Astrocyte (in vitro differentiated cells and primary cell): ENCODE results near the gene TRAPPC2. TPM values are rescaled to one million over a fixed set of nuclear protein-coding genes. Genes with fewer than 3 reads are reported as not detected.
A peak's percentile ranks its signal among the peaks of the same experiment; 100 is the strongest.
"Not testable (repeated sequence)": the region's sequence is repeated elsewhere in the genome, so short reads cannot be mapped to it uniquely, and the experiment has no call there.

ENCODE experiments used
- DNase-seq: peaks from one replicate; pipeline ENCODE4 v3.0.0-alpha.2; 2010; ENCODE audit warnings: low read depth
- FAIRE-seq: peaks from 2 replicates; lab custom pipeline; 2011; peaks lifted over from hg19 to GRCh38; lab: Jason Lieb, UNC
- H2AFZ ChIP-seq: 2 replicates; pipeline ENCODE4 v1.6.0; 2012; ENCODE audit warnings: low read depth, low read length, inconsistent platforms
- H3K27ac ChIP-seq: 2 replicates; pipeline ENCODE4 v1.5.1; 2011; ENCODE audit warnings: low read depth, low read length, inconsistent platforms
- H3K27me3 ChIP-seq: 2 replicates; pipeline ENCODE4 v1.6.0; 2011; ENCODE audit warnings: low read length, inconsistent platforms; ENCODE audit not compliant: insufficient read depth
- H3K36me3 ChIP-seq: 2 replicates; pipeline ENCODE4 v1.5.1; 2011; ENCODE audit warnings: low read length, inconsistent platforms; ENCODE audit not compliant: insufficient read depth
- H3K4me1 ChIP-seq: 2 replicates; pipeline ENCODE4 v1.5.1; 2011; ENCODE audit warnings: low read length, inconsistent platforms; ENCODE audit not compliant: insufficient read depth
- H3K4me2 ChIP-seq: 2 replicates; pipeline ENCODE4 v1.6.0; 2012; ENCODE audit warnings: low read length, inconsistent platforms
- H3K4me3 ChIP-seq: 2 replicates; pipeline ENCODE4 v1.5.1; 2011; ENCODE audit warnings: low read depth, mild to moderate bottlenecking, low read length, inconsistent platforms; ENCODE audit not compliant: insufficient read depth
- H3K79me2 ChIP-seq: 2 replicates; pipeline ENCODE4 v1.6.0; 2012; ENCODE audit warnings: mild to moderate bottlenecking, low read length, inconsistent platforms; ENCODE audit not compliant: insufficient read depth
- H3K9ac ChIP-seq: 2 replicates; pipeline ENCODE4 v1.6.0; 2012; ENCODE audit warnings: mild to moderate bottlenecking, low read length, inconsistent platforms
- H3K9me3 ChIP-seq: 2 replicates; pipeline ENCODE4 v1.5.1; 2012; ENCODE audit warnings: low read depth, mild to moderate bottlenecking, low read length, inconsistent platforms; ENCODE audit not compliant: insufficient read depth
- H4K20me1 ChIP-seq: 2 replicates; pipeline ENCODE4 v1.6.0; 2012; ENCODE audit warnings: low read length, inconsistent platforms; ENCODE audit not compliant: insufficient read depth
- H3K27ac Mint-ChIP-seq: one replicate; pipeline ENCODE4 v1.8.0; 2021; ENCODE audit warnings: mild to moderate bottlenecking, mixed read lengths; ENCODE audit not compliant: unreplicated experiment
- H3K27me3 Mint-ChIP-seq: one replicate; pipeline ENCODE4 v1.8.0; 2021; ENCODE audit warnings: low read depth, mixed read lengths; ENCODE audit not compliant: unreplicated experiment
- H3K36me3 Mint-ChIP-seq: one replicate; pipeline ENCODE4 v1.8.0; 2021; ENCODE audit warnings: low read depth, mixed read lengths; ENCODE audit not compliant: unreplicated experiment
- H3K4me1 Mint-ChIP-seq: one replicate; pipeline ENCODE4 v1.8.0; 2021; ENCODE audit warnings: low read depth, mixed read lengths; ENCODE audit not compliant: unreplicated experiment
- H3K4me3 Mint-ChIP-seq: one replicate; pipeline ENCODE4 v1.8.0; 2021; ENCODE audit warnings: mild to moderate bottlenecking, moderate library complexity, mixed read lengths; ENCODE audit not compliant: unreplicated experiment
- H3K9me3 Mint-ChIP-seq: one replicate; pipeline ENCODE4 v1.8.0; 2021; ENCODE audit warnings: mild to moderate bottlenecking, mixed read lengths; ENCODE audit not compliant: unreplicated experiment
- EZH2 ChIP-seq: IDR thresholded peaks from 2 replicates; pipeline ENCODE4 v1.6.1; 2012; ENCODE audit warnings: mild to moderate bottlenecking, low read length, inconsistent platforms; ENCODE audit not compliant: insufficient read depth
- total RNA-seq: library from RNA; stranded (reverse); gene quantifications from 2 replicates; pipeline ENCODE4 v1.2.1, GENCODE V29; 2021
- TF ChIP-seq, protein P1 (sequence below): IDR thresholded peaks from 2 replicates; pipeline ENCODE4 v1.5.1; 2011; ENCODE audit warnings: low read depth, mild to moderate bottlenecking, inconsistent platforms, low read length, moderate library complexity; ENCODE audit not compliant: insufficient read depth

The TRAPPC2 gene
- total RNA-seq, 1 donor from 2014 or later = 17.0 TPM

DNA sequence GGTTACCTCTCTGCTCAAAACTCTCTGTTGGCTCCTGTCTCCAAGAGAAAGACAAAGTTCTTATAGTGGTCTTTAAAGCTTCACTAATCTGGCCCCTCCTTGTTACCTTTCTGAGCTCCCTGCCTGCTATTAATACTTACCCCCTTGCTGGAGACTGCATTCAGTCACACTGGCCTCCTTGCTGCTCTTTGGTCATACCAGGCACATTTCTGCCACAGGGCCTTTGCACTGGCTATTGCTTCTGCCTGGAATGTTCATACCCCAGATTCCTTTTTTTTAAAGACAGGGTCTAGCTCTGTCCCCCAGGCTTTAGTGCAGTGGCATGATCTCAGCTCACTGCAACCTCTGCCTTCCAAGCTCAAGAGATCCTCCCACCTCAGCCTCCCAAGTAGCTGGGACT lies 61.4 kb downstream of the TRAPPC2 start:
- FAIRE-seq (peak; percentile 5), DNase-seq (no peak)
- no peaks in the 10 kb centered on the region for H3K9me3 ChIP-seq
- H3K9ac ChIP-seq = no peak overlapping the region
- no peak overlapping the region for H3K4me3 ChIP-seq
- H3K4me3 Mint-ChIP-seq = no peak overlapping the region
- H3K79me2 ChIP-seq = no peaks in the 10 kb centered on the region
- H3K27me3 Mint-ChIP-seq = no peaks in the 10 kb centered on the region
- no peak for TF ChIP-seq EZH2
- TF ChIP-seq, protein P1, sequence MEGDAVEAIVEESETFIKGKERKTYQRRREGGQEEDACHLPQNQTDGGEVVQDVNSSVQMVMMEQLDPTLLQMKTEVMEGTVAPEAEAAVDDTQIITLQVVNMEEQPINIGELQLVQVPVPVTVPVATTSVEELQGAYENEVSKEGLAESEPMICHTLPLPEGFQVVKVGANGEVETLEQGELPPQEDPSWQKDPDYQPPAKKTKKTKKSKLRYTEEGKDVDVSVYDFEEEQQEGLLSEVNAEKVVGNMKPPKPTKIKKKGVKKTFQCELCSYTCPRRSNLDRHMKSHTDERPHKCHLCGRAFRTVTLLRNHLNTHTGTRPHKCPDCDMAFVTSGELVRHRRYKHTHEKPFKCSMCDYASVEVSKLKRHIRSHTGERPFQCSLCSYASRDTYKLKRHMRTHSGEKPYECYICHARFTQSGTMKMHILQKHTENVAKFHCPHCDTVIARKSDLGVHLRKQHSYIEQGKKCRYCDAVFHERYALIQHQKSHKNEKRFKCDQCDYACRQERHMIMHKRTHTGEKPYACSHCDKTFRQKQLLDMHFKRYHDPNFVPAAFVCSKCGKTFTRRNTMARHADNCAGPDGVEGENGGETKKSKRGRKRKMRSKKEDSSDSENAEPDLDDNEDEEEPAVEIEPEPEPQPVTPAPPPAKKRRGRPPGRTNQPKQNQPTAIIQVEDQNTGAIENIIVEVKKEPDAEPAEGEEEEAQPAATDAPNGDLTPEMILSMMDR = no peak
- peaks cover 3% of the 10 kb centered on the region for H3K4me1 ChIP-seq
- H3K27me3 ChIP-seq = peaks cover 2% of the 10 kb centered on the region
- H3K9me3 Mint-ChIP-seq = no peaks in the 10 kb centered on the region
- H4K20me1 ChIP-seq = no peaks in the 10 kb centered on the region
- H3K4me1 Mint-ChIP-seq = peaks cover 6% of the 10 kb centered on the region
- H3K27ac ChIP-seq = no peak overlapping the region
- no peaks in the 10 kb centered on the region for H3K36me3 Mint-ChIP-seq
- no peaks in the 10 kb centered on the region for H3K36me3 ChIP-seq
- no peak overlapping the region for H3K4me2 ChIP-seq
- no peak overlapping the region for H2AFZ ChIP-seq
- H3K27ac Mint-ChIP-seq = no peak overlapping the region

DNA sequence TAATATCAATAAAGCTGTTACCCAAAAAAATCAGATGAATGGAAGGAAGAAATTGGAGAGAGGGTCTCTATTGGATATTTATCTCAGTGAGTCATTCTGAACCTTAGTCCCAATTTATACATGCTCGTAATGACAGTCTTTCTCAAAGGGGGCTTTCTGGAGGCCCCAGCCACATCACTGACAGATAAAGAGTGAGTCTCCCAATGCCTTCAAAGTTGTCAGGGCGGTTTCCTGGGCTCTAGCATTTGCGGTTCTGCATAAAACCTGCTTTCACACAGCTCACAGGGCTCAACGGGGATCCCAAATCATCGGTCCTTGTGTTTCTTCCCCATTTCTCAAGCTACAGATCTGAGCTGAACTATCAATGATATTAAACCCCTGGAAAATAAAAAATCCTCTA lies 64.2 kb downstream of the TRAPPC2 start:
- DNase-seq (no peak), FAIRE-seq (no peak)
- H3K27ac ChIP-seq = no peak overlapping the region
- H4K20me1 ChIP-seq = no peaks in the 10 kb centered on the region
- H3K9ac ChIP-seq = no peak overlapping the region
- peaks cover 2% of the 10 kb centered on the region for H3K27me3 ChIP-seq
- H3K4me1 Mint-ChIP-seq = peaks cover 9% of the 10 kb centered on the region
- H3K9me3 ChIP-seq = no peaks in the 10 kb centered on the region
- H3K4me3 ChIP-seq = no peak overlapping the region
- no peaks in the 10 kb centered on the region for H3K36me3 Mint-ChIP-seq
- H3K27ac Mint-ChIP-seq = peak overlapping the region; percentile 86
- no peak overlapping the region for H3K4me2 ChIP-seq
- no peak overlapping the region for H2AFZ ChIP-seq
- H3K79me2 ChIP-seq = no peaks in the 10 kb centered on the region
- peaks cover 3% of the 10 kb centered on the region for H3K4me1 ChIP-seq
- no peaks in the 10 kb centered on the region for H3K36me3 ChIP-seq
- TF ChIP-seq, protein P1 = no peak
- no peak for TF ChIP-seq EZH2
- no peaks in the 10 kb centered on the region for H3K9me3 Mint-ChIP-seq
- no peak overlapping the region for H3K4me3 Mint-ChIP-seq
- H3K27me3 Mint-ChIP-seq = no peaks in the 10 kb centered on the region

DNA sequence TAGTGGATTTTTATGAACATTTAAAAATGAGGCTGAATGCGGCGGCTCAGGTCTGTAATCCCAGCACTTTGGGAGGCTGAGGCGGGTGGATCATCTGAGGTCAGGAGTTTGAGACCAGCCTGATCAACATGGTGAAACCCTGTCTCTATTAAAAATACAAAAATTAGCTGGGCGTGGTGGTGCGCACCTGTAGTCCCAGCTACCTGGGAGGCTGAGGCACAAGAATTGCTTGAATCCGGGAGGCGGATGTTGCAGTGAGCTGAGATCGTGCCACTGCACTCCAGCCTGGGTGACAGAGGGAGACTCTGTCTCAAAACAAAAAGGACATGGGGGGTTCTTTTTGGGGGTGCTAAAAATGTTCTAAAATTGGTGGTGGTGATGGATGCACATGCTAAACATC lies 64.7 kb downstream of the TRAPPC2 start:
- H3K9me3 Mint-ChIP-seq, FAIRE-seq, DNase-seq, H3K36me3 ChIP-seq, H3K27me3 Mint-ChIP-seq, H4K20me1 ChIP-seq, H3K4me1 ChIP-seq, H3K9ac ChIP-seq, H3K9me3 ChIP-seq, H3K4me3 Mint-ChIP-seq, H2AFZ ChIP-seq, H3K79me2 ChIP-seq, H3K36me3 Mint-ChIP-seq, H3K27me3 ChIP-seq, H3K4me3 ChIP-seq, H3K4me1 Mint-ChIP-seq: not testable (repeated sequence)
- H3K27ac Mint-ChIP-seq = peak overlapping the region; percentile 86
- Histone ChIP-seq H3K27ac (peak overlapping the region; percentile 51), H3K4me2 (peak overlapping the region; percentile 55)
